ENCODE results near the gene TMEM43.

Gene TMEM43

GRCh38 chr3:14181253-14181652 lies 56.4 kb downstream of the TMEM43 start:
- DNase-seq, result no peak

- DNase-seq, result no peak
Measured at GRCh38 chr3:14183015-14183577, 58.2 kb downstream of the TMEM43 start.

- no peak for DNase-seq
Measured at GRCh38 chr3:14186854-14187458, 62.1 kb downstream of the TMEM43 start.

GRCh38 chr3:14188041-14188754 lies 63.3 kb downstream of the TMEM43 start:
- no peak for DNase-seq
